Neural cell (in vitro differentiated cells): Measurements from ENCODE around the gene NKG7. TPM values are rescaled to one million over a fixed set of nuclear protein-coding genes. Genes with fewer than 3 reads are reported as not detected.
A peak's percentile ranks its signal among the peaks of the same experiment; 100 is the strongest.

ENCODE experiments used
- H2AFZ ChIP-seq: fragments of 200-600, 300-800 bp; sonication (generic), shearing (Covaris generic); 2 replicates; pipeline ENCODE4 v1.6.0; 2014; ENCODE audit warnings: low read depth, mild to moderate bottlenecking, antibody characterized with exemption, low read length, moderate library complexity
- H3F3A ChIP-seq: fragments of 200-600 bp; shearing (Covaris generic); 2 replicates; pipeline ENCODE4 v1.6.1; 2016; ENCODE audit warnings: mild to moderate bottlenecking, moderate library complexity, mixed read lengths, antibody characterized with exemption, low read length; ENCODE audit not compliant: insufficient read depth, poor library complexity, severe bottlenecking
- H3K27ac ChIP-seq: fragments of 200-600, 300-800 bp; sonication (generic), shearing (Covaris generic); 2 replicates; pipeline ENCODE4 v1.5.1; 2014; ENCODE audit warnings: mild to moderate bottlenecking, low read length, moderate library complexity
- H3K27me3 ChIP-seq: fragments of 300-800, 200-600 bp; sonication (generic), shearing (Covaris generic); 2 replicates; pipeline ENCODE4 v1.6.0; 2014; ENCODE audit warnings: mild to moderate bottlenecking, low read depth, low read length, moderate library complexity; ENCODE audit not compliant: insufficient read depth
- H3K36me3 ChIP-seq: fragments of 300-800, 200-600 bp; sonication (generic), shearing (Covaris generic); 2 replicates; pipeline ENCODE4 v1.5.1; 2014; ENCODE audit warnings: mild to moderate bottlenecking, antibody characterized with exemption, low read length, moderate library complexity; ENCODE audit not compliant: insufficient read depth
- H3K4me2 ChIP-seq: fragments of 300-800, 200-600 bp; sonication (generic), shearing (Covaris generic); 2 replicates; pipeline ENCODE4 v1.6.0; 2014; ENCODE audit warnings: mild to moderate bottlenecking, low read length
- H3K4me3 ChIP-seq: fragments of 300-800, 200-600 bp; sonication (generic), shearing (Covaris generic); 2 replicates; pipeline ENCODE4 v1.5.1; 2014; ENCODE audit warnings: mild to moderate bottlenecking, low read length, moderate library complexity
- H3K79me2 ChIP-seq: fragments of 200-600 bp; shearing (Covaris generic); replicated peaks from 2 replicates; pipeline ENCODE4 v1.6.0; 2014; ENCODE audit warnings: mild to moderate bottlenecking, low read length, moderate library complexity; ENCODE audit not compliant: insufficient read depth
- H3K9ac ChIP-seq: fragments of 300-800, 200-600 bp; sonication (generic), shearing (Covaris generic); 2 replicates; pipeline ENCODE4 v1.6.1; 2016; ENCODE audit warnings: mild to moderate bottlenecking, low read length, mixed read lengths
- H3K9me2 ChIP-seq: fragments of 200-600 bp; shearing (Covaris generic); 2 replicates; pipeline ENCODE4 v1.6.1; 2016; ENCODE audit warnings: mild to moderate bottlenecking, low read length, mixed read lengths; ENCODE audit not compliant: insufficient read depth
- H3K9me3 ChIP-seq: fragments of 200-600, 300-800 bp; sonication (generic), shearing (Covaris generic); 2 replicates; pipeline ENCODE4 v1.6.1; 2016; ENCODE audit warnings: mild to moderate bottlenecking, mixed run types, low read length, moderate library complexity, mixed read lengths
- H4K20me1 ChIP-seq: fragments of 200-600 bp; shearing (Covaris generic); 2 replicates; pipeline ENCODE4 v1.6.1; 2016; ENCODE audit warnings: mild to moderate bottlenecking, mixed run types; ENCODE audit not compliant: insufficient read depth
- EP300 ChIP-seq: fragments of 450-650 bp; conservative IDR thresholded peaks from 2 replicates; pipeline ENCODE4 v1.6.1; 2014; ENCODE audit warnings: antibody characterized with exemption, mild to moderate bottlenecking, moderate library complexity; ENCODE audit not compliant: poor library complexity, severe bottlenecking
- EZH2 ChIP-seq: fragments of 200-600, 300-800 bp; shearing (Covaris generic), sonication (generic); IDR thresholded peaks from 2 replicates; pipeline ENCODE4 v1.6.1; 2014; ENCODE audit warnings: antibody characterized with exemption, low read length, borderline replicate concordance, mild to moderate bottlenecking; ENCODE audit not compliant: insufficient read depth, poor library complexity, severe bottlenecking
- MXI1 ChIP-seq: fragments of 450-650 bp; conservative IDR thresholded peaks from 2 replicates; pipeline ENCODE4 v1.6.1; 2014; ENCODE audit warnings: antibody characterized with exemption, mild to moderate bottlenecking; ENCODE audit not compliant: poor library complexity, severe bottlenecking
- POLR2AphosphoS5 ChIP-seq: IDR thresholded peaks from 2 replicates; pipeline ENCODE4 v1.6.1; 2012
- RAD21 ChIP-seq: fragments of 450-650 bp; conservative IDR thresholded peaks from 2 replicates; pipeline ENCODE4 v1.6.1; 2014; ENCODE audit warnings: antibody characterized with exemption, mild to moderate bottlenecking, moderate library complexity
- SMC3 ChIP-seq: fragments of 450-650 bp; conservative IDR thresholded peaks from 2 replicates; pipeline ENCODE4 v1.6.1; 2014; ENCODE audit warnings: antibody characterized with exemption, mild to moderate bottlenecking, moderate library complexity; ENCODE audit not compliant: poor library complexity
- TAF1 ChIP-seq: IDR thresholded peaks from 2 replicates; pipeline ENCODE4 v1.6.1; 2012; ENCODE audit warnings: low read depth
- polyA plus RNA-seq: library from polyadenylated mRNA; depleted of rRNA; stranded (reverse); fragments of >200 nt; gene quantifications from 2 replicates; pipeline ENCODE4 v1.2.3, GENCODE V29; 2014
- TF ChIP-seq, protein P1 (sequence below): IDR thresholded peaks from 2 replicates; pipeline ENCODE4 v1.6.1; 2012; ENCODE audit warnings: borderline replicate concordance
- TF ChIP-seq, protein P2 (sequence below): fragments of 450-650 bp; IDR thresholded peaks from 2 replicates; pipeline ENCODE4 v1.5.1; 2014; ENCODE audit warnings: antibody characterized with exemption, mild to moderate bottlenecking, moderate library complexity; ENCODE audit not compliant: poor library complexity, severe bottlenecking

NKG7 gene
- polyA plus RNA-seq, 1 donor from 2014 or later, result not detected

DNA sequence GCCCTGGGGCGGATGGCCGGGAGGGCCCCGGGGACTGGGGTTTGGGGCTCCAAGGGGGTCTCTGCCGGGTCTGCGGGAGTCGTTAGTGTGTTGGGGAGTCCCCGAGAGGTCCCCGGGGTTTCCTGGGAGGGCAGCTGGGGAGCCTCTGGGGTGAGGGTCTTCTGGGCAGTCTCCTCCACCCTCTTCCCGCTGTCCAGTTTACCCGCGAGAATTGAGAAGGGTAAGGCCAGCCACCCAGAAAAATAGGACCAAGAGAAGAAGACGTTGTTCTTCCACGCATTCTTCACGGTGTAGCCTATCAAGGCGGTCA lies 5.2 kb downstream of the NKG7 start:
- H3K9me3 ChIP-seq, result no peaks in the 10 kb centered on the region
- H3K4me2 ChIP-seq, result peak overlapping the region; percentile 98
- TF ChIP-seq TAF1, result peak; percentile 6
- TF ChIP-seq EP300, result no peak
- peak; percentile 59 for TF ChIP-seq POLR2AphosphoS5
- peaks cover 5% of the 10 kb centered on the region for H3F3A ChIP-seq
- H4K20me1 ChIP-seq, result no peaks in the 10 kb centered on the region
- H3K27me3 ChIP-seq, result no peaks in the 10 kb centered on the region
- no peaks in the 10 kb centered on the region for H3K79me2 ChIP-seq
- peak overlapping the region; percentile 85 for H3K4me3 ChIP-seq
- H3K9ac ChIP-seq, result peak overlapping the region; percentile 83
- H2AFZ ChIP-seq, result peak overlapping the region; percentile 93
- no peaks in the 10 kb centered on the region for H3K9me2 ChIP-seq
- peak overlapping the region; percentile 66 for H3K27ac ChIP-seq
- no peaks in the 10 kb centered on the region for H3K36me3 ChIP-seq

DNA sequence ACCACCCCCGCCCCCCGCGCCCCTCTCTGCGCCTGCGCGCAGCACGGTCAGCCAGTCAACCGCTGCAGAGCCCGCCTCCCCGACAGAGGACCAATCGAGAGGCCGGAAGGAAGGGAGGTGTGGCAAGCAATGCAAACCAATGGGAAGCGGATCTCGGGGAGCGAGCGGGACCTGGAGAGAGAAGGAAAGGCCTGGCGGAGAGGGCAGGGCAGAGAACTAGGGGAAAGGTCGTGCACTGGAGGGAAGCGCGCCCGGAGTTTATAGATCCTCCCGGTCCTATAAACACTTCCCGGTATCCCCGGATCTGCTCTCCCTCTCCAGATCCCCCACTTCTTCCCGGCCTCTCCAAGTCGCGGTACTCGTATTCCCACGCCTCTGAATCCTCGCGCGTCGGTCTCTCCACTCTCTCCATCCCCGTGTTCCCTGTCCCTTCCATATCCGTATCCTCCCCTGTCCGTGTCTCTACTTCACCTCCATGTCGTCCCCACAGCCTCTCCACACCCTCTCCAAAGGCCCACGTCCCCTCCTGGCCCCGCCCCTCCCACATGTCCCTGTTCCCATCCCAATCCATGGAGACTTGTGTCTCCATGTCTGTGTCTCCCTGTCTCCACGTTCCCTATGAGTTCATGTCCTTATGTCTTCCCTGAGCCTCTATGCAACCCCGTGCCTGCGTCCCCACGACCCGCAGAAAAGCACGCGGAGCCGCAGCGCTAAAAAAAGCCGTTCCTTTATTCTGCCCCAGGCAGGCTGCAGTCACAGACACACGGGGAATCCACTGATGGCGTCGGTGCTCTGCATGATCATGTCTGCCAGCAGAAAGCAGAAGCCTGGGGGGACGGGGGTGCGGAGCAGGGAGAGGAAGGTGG lies 5.8 kb downstream of the NKG7 start:
- Histone ChIP-seq H3K27me3 (no peaks in the 10 kb centered on the region), H3K9me2 (no peaks in the 10 kb centered on the region), H3K9ac (peak overlapping the region; percentile 83), H3K9me3 (no peaks in the 10 kb centered on the region), H3K79me2 (no peaks in the 10 kb centered on the region), H4K20me1 (no peaks in the 10 kb centered on the region), H2AFZ (peak overlapping the region; percentile 93), H3K36me3 (no peaks in the 10 kb centered on the region), H3F3A (peaks cover 5% of the 10 kb centered on the region), H3K27ac (peak overlapping the region; percentile 66), H3K4me2 (peak overlapping the region; percentile 98), H3K4me3 (peak overlapping the region; percentile 85)
- TF ChIP-seq MXI1, result peak; percentile 63
- no peak for TF ChIP-seq TAF1
- peak; percentile 93 for TF ChIP-seq POLR2AphosphoS5
- TF ChIP-seq EZH2, result no peak
- TF ChIP-seq RAD21, result no peak
- TF ChIP-seq, protein P1, sequence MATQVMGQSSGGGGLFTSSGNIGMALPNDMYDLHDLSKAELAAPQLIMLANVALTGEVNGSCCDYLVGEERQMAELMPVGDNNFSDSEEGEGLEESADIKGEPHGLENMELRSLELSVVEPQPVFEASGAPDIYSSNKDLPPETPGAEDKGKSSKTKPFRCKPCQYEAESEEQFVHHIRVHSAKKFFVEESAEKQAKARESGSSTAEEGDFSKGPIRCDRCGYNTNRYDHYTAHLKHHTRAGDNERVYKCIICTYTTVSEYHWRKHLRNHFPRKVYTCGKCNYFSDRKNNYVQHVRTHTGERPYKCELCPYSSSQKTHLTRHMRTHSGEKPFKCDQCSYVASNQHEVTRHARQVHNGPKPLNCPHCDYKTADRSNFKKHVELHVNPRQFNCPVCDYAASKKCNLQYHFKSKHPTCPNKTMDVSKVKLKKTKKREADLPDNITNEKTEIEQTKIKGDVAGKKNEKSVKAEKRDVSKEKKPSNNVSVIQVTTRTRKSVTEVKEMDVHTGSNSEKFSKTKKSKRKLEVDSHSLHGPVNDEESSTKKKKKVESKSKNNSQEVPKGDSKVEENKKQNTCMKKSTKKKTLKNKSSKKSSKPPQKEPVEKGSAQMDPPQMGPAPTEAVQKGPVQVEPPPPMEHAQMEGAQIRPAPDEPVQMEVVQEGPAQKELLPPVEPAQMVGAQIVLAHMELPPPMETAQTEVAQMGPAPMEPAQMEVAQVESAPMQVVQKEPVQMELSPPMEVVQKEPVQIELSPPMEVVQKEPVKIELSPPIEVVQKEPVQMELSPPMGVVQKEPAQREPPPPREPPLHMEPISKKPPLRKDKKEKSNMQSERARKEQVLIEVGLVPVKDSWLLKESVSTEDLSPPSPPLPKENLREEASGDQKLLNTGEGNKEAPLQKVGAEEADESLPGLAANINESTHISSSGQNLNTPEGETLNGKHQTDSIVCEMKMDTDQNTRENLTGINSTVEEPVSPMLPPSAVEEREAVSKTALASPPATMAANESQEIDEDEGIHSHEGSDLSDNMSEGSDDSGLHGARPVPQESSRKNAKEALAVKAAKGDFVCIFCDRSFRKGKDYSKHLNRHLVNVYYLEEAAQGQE, result peak; percentile 20
- TF ChIP-seq SMC3, result no peak
- TF ChIP-seq EP300, result no peak
- TF ChIP-seq, protein P2, sequence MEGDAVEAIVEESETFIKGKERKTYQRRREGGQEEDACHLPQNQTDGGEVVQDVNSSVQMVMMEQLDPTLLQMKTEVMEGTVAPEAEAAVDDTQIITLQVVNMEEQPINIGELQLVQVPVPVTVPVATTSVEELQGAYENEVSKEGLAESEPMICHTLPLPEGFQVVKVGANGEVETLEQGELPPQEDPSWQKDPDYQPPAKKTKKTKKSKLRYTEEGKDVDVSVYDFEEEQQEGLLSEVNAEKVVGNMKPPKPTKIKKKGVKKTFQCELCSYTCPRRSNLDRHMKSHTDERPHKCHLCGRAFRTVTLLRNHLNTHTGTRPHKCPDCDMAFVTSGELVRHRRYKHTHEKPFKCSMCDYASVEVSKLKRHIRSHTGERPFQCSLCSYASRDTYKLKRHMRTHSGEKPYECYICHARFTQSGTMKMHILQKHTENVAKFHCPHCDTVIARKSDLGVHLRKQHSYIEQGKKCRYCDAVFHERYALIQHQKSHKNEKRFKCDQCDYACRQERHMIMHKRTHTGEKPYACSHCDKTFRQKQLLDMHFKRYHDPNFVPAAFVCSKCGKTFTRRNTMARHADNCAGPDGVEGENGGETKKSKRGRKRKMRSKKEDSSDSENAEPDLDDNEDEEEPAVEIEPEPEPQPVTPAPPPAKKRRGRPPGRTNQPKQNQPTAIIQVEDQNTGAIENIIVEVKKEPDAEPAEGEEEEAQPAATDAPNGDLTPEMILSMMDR, result no peak
